HG03108 (cell line): ENCODE data around the gene FRMD3.

Source experiments
- ATAC-seq: cut with Tn5 transposase; IDR thresholded peaks from one replicate; pipeline ENCODE4 v1.9.1; 2021; ENCODE audit warnings: moderate library complexity; ENCODE audit not compliant: unreplicated experiment

The FRMD3 gene

DNA sequence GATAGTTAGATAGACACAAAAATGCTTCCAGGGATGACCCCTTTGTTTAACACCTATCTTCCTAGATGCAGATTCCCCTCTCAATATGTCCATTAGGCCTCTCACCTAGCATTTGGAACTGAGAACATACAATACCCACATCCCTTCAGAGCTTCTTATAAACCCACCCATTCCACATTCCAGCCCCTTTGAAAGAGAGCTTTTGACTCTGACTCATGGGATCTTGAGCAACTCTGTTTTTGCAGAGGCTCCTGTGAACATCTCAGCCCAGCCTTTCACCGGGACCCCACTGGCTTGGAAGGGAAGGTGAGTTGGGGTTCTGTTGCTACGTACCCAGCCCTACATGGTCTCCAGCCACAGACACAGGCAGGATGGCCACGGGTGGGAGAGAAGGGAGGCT, 195.5 kb downstream of the FRMD3 start:
- no peak for ATAC-seq

DNA sequence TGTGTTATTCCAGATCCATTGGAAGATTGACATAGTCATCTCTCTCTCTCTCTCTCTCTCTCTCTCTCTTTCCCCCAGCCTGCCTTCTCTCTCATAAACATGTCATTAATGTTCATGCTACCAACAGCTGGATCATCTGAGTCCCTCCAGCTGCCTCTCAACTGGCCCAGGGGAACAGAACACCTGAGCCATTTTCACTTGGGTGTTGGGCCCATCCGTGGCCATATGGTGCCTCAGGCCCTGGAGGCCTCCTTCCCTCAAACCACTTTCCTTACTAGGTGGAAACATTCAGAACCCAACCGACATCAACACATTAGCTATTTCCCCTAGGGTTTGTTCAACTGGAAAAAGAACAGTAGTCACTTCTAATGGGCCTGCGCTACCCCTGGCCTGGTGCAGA, 196.2 kb downstream of the FRMD3 start:
- no peak for ATAC-seq

DNA sequence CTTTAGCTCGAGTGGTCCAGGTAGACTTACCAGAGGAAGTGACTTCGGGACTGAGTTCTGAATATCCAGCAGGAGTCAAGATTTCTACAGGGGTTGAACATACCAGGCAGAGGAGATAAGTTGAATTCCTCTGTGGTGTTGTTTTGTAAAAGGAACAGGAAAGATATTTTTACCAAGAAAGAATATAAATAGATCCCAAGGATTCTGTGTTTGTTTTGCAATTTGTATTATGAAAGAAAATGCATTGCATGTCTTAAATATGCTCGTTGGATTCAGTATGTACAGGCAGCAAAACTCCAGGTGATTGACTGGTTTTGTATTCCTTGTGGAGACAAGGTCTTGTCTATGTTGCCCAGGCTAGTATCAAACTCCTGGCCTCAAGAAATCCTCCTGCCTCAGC, 197.8 kb downstream of the FRMD3 start:
- no peak for ATAC-seq

DNA sequence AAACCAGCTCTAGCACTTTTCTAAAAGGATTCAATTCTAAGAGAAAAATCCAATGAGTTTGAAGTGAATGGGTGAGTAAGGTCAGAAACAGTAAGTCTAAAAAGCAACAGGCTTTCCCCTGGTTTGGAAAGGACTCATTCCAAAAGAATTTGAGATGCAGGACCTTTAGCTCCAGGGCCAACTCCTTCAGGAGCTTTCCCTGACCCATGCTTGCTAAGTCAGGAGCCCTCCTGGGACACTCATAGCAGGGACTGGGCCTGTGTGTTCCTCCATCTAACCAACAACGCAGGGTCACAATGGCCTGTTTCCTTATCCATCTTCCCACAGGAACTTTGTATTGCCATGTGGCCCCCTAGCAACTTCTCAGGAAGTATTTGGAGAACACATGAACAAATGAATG, 198.8 kb downstream of the FRMD3 start:
- no peak for ATAC-seq

DNA sequence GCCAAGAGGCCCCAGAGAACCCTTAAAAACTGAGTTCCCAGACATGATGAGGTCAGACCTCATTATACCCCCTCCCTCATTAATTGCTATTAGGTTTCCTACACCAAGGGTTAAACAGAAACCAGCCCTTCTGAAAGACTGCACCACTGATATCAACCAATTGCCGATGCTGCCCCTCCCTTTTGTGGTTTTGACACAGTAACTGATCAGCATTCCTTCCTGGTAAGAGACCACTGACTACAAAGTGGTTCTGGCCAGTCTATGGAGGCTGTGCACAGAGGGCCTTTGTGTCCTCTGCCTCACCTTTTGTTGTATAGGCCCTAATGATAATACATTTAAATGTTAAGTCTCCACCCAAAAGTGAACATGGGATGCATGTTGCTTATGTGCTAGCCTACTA, 201.5 kb downstream of the FRMD3 start:
- no peak for ATAC-seq

DNA sequence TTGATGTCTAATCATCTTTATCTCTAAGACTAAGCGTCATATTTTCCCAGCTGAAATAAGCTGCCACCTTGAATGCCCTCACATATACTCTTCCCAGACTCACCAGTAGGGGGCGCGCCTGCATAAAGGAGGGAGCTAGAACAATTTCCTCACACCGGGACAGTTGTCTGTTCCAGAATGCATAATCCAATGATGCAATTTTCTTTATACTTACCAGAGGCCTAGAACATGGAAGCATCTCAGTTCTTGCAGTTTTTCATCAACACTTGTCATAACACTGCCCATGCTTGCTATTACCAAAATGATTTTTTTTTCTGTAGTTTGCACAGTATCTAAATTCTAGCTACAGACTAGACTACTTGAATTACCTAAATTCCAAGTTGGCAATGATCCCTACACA, 203.9 kb downstream of the FRMD3 start:
- peak; percentile 47 for ATAC-seq

DNA sequence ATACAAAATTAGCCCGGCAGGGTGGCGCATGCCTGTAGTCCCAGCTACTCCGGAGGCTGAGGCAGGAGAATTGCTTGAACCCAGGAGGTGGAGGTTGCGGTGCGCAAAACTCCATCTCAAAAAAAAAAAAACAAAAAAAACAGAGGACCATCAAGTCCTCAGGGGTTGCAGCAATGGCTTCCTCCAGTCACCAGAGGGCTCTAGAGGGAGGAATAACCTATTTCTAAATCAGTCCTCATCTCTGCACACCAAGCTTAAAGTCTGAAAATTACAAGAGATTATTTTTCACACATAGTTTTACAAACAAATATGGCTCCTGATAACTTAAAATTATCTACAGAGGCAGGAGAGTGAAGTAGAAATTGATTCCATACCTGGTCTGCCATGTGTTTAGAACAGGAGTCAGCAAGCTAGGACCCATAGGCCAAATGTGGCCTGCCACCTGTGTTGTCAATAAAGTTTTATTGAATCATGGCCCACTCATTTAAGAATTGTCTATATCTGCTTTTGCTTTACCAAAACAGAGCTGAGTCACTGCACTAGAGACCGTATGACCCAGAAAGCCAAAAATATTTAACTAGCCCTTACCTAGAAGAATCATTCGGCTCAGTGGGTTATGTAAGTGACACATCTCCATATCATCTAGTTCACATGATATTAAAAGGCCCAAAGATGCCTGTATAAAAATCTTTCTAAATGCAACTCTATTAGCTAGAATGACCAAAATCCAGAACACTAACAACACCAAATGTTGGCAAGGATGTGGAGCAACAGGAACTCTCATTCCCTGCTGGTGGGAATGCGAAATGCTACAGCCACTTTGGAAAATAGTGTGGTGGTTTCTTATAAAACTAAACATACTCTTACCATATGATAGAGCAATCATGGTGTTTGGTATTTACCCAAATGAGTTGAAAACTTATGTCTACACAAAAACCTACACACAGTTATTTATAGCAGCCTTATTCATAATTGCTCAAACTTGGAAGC, 207.7 kb downstream of the FRMD3 start:
- no peak for ATAC-seq

DNA sequence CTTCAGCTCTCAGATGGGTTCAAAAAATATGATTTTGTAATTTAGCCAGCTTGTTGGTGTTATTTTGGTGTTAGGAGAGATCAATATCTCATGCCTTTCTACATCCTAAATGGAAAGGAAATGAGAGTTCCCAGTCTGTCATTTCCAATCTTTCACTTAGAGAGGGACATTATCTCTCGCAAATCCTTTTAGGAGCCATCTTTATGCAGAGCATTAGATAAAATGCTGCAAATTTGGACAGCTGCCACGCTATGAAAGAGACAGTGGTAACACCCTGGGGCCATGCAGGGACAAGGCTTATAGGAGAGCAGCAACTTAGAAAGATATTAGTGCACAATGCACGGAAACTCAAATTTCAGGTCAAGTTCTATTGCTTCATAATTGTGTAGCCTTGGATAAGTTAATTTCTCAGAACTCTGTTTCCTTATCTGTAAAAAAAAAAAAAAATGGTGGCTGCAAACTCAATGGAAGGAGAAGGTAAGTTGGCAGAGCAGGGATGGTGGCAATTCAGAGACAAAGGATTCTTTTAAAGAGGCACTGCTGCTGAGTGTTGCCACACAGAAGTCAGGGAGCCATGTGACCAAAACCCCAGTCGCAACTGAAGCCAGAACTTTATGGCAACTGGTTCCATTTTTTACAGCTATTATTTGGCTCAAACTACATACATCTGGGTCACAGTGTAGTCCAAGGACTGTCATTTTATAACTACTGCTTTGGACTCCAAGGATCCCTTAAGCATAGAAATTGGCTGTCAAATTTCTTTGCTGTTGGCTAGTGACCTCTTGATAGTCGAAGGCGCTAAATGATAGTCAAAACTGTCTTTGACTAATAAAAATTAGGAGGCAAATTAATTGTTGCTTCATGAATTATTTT, 210.2 kb downstream of the FRMD3 start:
- no peak for ATAC-seq

DNA sequence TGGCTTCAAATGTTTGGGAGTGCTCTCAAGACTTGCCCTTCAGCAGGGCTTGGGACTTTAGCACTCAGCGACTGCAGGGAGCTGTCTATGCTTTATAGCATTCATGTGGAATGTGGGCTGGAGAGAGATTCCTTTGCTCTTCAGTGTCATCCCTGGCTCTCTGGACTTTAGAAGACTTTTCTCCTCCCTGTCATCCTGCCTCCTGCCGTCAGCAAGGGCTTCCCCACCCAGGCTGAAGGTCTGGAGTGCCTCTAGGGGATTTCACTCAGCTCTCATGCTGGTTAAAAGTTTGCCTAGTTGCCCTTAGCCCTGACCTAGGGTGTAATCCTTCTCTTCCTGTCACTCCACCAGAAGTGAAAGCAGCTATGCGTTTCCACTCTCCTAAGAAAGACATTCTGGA, 210.9 kb downstream of the FRMD3 start:
- ATAC-seq = no peak

DNA sequence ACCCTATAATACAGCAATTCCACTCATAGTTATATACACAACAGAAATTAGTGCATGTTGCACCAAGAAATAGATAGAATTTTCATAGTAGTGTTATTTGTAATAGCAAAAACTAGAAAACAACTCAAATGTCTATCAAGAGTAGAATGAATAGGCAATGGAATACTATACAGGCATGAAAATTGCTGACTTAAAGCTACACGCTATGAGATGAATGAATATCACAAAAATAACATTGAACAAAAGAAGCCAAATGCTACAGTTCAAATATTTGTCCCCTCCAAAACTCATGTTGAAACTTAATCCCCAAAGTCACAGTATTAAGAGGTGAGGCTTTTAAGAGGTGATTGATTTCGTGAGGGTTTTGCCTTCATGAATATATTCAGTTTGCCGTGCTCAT, 215.1 kb downstream of the FRMD3 start:
- no peak for ATAC-seq

DNA sequence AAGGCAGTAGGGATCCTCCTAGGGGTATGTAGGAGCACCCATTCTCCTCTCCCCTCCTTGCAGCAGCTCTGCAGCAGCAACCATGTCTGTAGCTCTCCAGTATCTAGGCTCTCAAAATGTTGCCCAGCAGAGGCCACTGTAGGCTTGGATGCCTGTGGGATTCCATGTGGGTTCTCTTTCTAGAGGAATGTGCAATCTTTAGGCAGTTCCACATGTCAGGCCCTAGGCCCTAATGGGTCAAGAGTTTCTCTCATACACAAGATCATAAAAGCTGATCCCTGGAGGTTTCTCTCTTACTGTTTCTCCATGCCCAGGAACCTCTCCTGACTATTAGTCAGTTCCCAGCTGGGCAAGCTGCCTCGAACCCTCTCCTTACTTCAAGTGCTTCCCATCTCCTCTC, 215.8 kb downstream of the FRMD3 start:
- ATAC-seq = no peak

DNA sequence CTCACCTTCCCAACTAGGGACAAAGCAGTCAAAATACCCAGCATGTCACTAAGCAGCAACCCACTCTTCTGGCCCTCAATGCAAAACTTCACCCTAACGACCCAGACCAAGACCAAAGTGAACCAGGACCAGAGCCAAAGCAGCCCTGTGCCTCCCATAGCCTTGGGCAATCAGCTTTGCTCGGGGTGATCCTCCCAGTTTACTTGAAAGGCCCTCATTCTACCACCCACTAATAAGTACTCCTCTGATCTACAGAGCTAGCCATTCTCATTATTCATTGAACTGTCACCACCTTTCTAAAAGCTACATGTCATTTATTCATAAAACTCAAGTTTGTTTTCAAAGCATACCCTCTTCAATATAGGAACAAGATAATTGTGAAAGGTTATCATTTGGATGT, 221.0 kb downstream of the FRMD3 start:
- ATAC-seq = no peak

DNA sequence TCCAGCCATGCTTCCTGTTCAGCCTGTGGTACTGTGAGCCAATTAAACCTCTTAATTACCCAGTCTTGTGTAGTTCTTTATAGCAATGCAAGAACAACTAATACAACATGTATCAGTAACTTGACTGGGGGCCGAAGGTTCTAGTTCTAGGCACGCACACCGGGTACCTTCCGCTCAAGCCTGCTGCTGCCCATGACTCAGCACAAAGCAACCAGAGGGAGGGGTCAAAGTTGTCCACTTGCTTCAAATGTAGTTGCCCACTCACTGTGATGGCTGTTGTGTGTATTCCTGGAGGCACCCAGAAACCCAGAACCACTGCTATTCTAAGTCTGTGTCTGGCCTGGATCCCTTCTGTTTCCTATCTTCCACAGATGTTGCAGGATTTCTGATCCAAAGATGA, 222.6 kb downstream of the FRMD3 start:
- ATAC-seq = no peak

DNA sequence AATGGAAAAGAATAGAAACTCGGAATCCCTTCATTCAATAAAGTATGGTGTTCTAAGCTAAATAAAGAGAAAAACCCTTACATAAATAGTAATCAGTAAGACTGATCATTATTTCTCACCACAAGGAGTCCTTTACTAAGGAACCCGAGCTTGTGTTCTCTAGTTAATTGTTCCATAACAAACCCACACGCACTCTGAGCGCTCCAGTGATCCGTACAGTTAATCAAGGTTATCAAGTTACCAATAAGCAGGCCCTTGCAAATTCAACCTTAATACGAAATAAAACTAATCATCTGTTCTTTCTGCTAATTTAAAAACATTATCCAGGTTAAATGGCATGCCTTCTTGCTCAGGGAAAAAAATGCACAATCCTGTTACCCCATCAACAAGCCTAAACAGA, 224.4 kb downstream of the FRMD3 start:
- ATAC-seq = no peak

DNA sequence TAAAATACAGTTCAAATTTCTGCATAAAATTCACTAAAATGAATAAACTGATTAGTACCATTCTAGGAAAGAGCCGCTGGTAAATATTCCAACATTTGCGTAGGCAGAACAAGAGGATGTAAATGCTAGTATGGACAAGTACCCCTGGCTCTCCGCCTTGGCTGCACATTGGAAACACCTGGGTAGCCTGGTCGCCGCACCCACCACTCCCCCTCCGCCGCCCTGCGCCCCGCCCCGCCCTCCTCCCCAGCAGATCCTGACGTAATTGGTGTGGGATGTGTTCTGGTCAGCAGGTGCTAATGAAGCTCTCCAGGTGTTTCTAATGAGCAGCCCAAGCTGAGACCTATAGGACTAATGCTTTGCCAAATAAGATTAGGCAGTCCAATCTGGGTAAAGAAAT, 225.7 kb downstream of the FRMD3 start:
- no peak for ATAC-seq

DNA sequence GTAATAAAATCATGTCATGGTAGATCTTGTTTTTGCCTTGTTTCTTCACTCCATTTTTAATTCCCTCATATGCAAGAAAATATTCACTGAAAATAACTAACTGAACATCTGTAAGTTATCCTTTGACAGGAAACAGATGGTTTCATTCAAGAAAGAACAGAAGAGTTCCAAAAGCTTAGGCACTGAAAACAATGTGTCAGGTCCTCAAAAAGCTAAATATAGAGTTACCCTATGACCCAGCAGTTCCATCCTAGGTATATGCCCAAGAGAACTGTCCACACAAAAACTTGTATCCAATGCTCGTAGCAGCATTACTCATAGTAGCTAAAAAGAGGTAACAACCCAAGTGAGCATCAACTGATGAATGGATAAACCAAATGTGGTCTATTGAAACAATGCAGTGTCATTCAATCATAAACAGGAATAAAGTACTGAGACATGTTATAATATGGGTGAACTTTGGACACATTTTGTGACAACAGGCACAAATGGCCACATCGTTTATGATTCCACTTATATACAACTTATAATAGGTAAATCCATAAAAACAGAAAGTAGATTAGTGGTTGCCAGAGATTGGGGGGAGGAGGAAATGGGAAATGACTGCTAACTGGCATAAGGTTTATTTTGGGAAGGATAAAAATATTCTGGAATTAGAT, 231.0 kb downstream of the FRMD3 start:
- ATAC-seq = no peak

DNA sequence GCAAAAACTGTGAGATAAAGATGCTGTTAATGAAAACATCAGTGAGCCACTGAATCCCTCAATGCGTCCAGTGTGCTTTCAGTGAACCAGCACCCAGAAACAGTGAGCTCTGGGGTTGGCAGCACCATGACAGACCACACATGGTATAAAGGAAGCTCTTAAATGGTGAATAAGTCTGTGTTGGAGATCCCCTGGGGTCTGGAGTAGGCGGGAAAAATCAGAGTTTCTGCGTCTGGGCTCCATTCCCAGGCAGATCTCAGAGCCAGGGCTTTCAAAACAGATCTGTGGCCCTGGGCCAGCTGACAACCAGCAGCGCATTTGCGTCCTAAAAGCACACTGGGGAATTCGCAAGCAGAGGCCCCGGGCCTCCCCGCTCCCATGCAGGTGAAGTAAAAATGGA, 233.5 kb downstream of the FRMD3 start:
- no peak for ATAC-seq

DNA sequence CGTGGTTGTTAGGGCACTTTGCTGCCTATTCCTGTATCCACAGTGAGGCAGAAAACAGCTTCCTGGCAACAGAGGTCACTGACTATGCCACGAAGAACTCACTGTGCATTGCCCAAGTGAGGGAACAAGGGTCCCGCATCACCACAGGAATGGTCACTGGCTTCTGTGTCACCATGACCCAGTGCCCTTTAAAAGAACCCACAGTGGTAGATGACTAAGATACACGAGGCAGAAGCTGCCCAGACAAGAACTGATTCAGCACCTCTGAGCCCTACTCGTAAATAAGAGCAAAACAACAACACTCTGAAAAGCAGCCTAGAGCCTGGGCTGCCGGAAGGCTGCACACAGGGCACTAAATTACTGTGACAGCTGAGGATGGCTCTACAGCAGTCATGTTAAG, 238.6 kb downstream of the FRMD3 start:
- no peak for ATAC-seq

DNA sequence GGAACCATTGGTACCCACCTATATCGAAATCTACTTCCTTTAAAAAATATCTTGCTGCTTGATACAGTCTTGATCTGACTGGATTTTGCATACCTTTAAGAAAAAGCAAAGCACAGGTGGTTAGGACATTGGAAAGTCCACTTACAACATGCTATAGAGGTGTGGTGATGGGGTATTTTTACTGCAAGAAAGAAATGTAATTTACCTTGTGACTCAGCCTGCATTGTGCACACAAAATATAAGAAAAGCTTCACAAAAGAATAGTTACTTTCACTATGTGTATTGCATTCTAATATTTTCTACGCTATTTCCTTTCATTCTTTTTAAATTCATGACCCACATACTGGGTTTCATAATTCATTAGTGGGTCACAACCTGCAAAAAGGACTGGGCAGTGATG, 239.1 kb downstream of the FRMD3 start:
- no peak for ATAC-seq

DNA sequence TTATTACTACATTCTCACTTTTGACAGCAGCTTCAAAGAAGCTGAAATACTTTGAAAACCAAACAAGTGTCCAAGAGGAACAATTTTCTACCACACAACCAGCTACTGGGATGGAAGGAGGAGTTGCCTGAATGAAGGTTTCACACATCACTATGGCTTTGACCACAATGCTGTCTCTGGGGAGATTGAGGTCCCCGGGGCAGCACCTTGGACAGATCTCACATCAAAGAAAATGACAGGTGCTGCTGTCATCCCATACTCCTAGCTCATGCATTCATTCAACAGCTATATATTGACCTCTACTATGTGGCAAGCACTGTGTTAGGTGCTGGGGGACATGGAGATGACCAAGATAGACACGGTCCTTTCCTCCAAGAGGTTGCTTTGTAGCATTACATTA, 242.1 kb downstream of the FRMD3 start:
- ATAC-seq = peak; percentile 88

DNA sequence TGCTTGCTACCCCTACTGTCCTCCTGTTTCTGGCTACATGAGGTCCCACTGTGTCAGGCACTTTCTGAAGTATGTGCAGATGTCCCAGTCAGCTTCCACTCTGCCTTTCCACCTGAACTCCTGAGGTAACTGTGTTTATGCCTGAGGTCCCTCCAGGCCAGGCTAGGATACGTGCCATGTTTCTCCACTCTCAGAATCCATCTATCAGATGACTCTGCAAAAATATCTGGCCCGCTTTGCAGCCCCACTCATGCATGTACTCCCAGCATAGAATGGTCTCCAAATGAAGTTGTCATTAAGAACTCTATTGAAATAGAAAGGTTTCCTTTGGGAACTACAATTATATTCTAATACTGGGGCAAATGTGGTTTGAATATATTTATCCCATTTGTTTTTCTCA, 243.4 kb downstream of the FRMD3 start:
- ATAC-seq = no peak
